Posterior cingulate gyrus (tissue), 11 donors: ENCODE measurements around the gene ACTG1.
A peak's percentile ranks its signal among the peaks of the same experiment; 100 is the strongest.

Experiments
- DNase-seq, 10 donors: peaks; one replicate each; pipeline versions ENCODE4 v3.0.0 to v3.0.0-alpha.2; 2020 to 2021; ENCODE audit warnings: mixed read lengths in 3 of 10
- intact Hi-C: fragments of 100-400 bp; cut with DNase I; formaldehyde crosslinking; loops from one replicate; pipeline ENCODE4 v1.15.1; 2023

ACTG1 gene

DNA sequence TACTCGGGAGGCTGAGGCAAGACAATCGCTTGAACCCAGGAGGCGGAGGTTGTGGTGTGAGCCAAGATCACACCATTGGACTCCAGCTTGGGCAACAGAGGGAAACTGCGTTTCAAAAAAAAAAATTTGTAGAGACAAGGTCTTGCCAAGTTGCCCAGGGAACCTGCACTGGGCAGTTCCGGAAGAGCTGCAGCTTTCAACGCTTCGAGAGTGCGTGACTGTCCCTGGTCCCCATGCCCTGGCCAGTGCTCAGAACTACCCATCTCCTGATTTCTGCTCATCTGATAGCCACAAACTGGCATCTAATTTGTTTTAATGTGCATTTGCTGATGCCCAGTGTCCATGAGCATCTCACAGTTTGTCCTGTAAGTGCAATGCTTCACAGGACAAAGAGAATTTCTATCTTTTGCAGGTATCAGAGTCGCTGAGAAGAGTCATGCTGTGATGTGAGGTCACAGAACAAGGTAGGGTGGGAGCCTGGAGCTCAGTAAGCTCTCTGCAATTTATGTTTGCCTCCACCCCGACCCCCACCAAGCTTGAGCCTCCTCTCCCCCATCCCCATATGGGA lies 3.9 kb downstream of the ACTG1 start:
- intact Hi-C loops: no loop called here
- peak in 3 of 10 donors; percentile 16 to 78 (median 54) for DNase-seq

GRCh38 chr17:81503619-81504018 lies 9.0 kb downstream of the ACTG1 start:
- no peak for DNase-seq
- intact Hi-C loops: no loop called here

- intact Hi-C loops: no loop called here
- DNase-seq: peak in 1 of 10 donors; percentile 55
These were observed 10.1 kb downstream of the ACTG1 start for GRCh38 chr17:81502471-81503017.

- intact Hi-C loops: no loop called here
These were observed 12.6 kb downstream of the ACTG1 start for GRCh38 chr17:81500047-81500446.

GRCh38 chr17:81499601-81499970 lies 13.0 kb downstream of the ACTG1 start:
- DNase-seq: no peak
- intact Hi-C loops: no loop called here

More at GRCh38 chr17:81500047-81500446, 12.6 kb downstream of the ACTG1 start:
- DNase-seq: no peak

DNA sequence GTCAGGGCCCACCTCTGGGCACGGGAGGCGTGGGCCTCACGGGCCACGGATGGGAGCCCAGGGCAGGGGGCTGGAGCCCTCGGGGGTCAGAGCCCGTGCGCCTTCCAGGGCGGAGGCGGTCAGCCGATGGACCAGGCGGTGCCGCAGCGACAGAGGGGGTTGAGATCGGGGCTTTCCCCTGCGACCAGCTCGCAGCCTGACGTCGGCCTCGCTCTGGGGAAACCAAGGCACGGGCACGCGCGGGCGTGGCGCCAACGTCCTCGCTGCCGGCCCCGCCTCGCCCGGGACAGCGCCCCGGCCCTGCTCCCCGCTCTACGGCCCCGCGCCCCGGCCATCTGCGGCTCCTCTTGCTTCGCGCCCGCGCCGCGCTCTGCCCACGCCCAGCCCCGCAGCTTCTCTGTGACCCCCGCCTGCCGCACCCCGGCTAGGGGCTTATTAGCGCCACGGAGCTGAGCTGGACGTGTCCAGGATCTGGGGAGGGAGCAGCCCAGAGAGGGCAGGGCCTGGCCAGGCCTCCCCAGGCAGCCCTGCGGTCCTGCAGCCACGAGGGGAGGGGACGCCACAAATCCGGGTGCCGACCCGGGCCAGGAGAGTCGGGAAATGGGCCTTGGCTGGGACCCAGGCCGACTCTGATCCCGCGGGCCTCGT lies 13.5 kb downstream of the ACTG1 start:
- intact Hi-C loops: no loop called here
- no peak for DNase-seq

- intact Hi-C loops: no loop called here
- peak in 7 of 10 donors; percentile 66 to 95 (median 78) for DNase-seq
These were observed 17.8 kb downstream of the ACTG1 start for GRCh38 chr17:81494626-81495377.

DNA sequence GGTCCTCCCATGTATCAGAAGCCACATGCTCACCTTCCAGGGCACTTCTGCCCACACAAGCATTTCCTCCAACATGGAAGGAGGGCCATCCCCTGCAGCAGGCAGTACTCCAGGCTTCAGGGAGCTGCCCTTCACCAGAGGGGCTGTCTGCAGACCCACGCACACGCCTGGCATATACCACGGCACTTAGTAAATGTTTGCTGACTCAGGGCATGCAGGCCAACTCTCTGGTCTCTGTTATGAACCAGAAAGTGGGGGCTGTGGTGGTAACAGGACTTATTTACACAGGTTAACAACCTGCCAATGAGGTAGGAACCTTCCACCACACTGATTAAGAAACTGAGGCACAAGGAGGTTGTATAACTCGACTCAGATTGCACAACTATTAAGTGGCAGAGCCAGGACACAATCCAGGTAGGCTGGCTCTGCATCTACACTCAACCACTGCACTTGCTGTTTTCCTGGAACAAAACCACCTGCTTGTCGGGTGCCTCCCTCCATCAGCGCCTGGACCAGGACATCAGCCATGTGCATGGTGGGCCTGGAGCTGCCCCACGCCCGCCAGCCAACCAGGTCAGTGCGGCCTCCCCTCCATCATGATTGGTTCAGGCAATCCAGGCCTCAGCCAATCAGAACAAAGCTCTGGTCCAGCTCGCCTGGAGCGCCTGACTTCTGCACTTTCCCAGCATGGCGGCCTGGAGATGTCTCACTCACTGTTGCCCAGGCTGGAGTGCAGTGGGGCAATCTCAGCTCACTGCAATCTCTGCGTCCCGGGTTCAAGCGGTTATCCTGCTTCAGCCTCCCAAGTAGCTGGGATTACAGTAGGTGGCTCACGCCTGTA lies 19.2 kb downstream of the ACTG1 start:
- intact Hi-C loops: no loop called here
- DNase-seq: no peak

DNA sequence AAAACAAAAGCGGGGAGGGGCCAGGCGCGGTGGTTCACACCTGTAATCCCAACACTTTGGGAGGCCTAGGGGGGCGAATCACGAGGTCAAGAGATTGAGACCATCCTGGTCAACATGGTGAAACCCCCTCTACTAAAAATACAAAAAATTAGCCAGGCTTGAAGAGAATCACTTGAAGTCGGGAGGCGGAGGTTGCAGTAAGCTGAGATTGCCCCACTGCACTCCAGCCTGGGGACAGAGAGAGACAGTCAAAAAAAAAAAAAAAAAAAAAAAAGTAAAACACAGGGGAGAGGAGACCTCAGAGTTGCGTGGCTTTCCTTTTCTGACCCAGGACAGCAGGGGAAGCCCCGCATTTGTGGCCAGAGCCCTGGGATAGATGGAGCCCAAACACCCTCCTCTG lies 19.9 kb downstream of the ACTG1 start:
- DNase-seq: no peak
- intact Hi-C loops: no loop called here

GRCh38 chr17:81492202-81492601 lies 20.4 kb downstream of the ACTG1 start:
- no peak for DNase-seq
- intact Hi-C loops: no loop called here

GRCh38 chr17:81491761-81492160 lies 20.8 kb downstream of the ACTG1 start:
- no peak for DNase-seq
- intact Hi-C loops: no loop called here

- intact Hi-C loops: no loop called here
- DNase-seq: no peak
These were observed 21.4 kb downstream of the ACTG1 start for GRCh38 chr17:81491181-81491581.

DNA sequence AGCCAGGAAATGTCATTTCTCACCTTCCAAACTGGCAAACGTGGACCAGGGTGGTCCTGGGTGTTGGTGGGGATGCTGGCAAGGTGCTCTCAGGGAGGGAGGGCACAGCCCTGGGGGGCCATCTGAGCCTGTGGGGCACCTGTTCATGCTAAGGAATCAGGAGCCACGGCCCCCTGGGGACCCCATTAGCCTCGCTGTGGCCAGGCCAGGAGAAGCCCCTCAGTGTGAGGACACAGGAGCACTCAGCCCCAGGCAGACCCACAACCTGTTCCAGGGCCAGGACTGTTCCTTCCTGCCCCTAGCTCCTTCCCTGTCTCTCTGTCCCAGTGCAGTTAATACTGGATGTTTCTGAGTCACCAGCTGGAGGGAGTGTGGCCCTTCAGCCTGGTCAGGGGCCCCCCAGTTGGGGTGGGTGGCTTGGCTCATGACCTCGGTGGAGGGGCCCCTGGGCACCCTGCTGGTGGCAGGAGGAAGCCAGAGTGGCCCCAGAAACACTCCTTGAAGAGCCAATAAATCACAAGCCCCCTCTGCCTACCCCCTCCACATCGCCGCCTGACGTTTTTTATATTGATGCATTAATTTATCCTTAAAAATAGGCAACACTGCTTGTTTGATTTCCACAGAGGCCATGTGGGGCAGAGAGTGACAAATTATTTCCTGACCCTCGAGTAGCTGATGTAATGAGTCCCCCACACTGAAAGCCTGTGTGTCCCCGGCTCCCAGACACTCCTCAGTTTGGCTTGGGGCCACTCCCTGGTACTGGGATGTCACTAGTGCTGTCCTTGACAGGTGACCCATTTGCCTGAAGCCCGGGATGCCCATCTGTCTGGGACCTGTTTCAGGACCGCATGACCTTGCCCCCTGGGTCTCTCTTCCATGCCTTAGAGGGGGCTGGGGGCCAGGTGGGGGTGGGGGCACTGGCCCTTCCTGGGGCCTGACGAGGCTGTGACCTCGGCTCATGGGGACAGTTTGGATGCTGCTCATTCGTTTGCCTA lies 22.3 kb downstream of the ACTG1 start:
- no peak for DNase-seq
- intact Hi-C loops: no loop called here

DNA sequence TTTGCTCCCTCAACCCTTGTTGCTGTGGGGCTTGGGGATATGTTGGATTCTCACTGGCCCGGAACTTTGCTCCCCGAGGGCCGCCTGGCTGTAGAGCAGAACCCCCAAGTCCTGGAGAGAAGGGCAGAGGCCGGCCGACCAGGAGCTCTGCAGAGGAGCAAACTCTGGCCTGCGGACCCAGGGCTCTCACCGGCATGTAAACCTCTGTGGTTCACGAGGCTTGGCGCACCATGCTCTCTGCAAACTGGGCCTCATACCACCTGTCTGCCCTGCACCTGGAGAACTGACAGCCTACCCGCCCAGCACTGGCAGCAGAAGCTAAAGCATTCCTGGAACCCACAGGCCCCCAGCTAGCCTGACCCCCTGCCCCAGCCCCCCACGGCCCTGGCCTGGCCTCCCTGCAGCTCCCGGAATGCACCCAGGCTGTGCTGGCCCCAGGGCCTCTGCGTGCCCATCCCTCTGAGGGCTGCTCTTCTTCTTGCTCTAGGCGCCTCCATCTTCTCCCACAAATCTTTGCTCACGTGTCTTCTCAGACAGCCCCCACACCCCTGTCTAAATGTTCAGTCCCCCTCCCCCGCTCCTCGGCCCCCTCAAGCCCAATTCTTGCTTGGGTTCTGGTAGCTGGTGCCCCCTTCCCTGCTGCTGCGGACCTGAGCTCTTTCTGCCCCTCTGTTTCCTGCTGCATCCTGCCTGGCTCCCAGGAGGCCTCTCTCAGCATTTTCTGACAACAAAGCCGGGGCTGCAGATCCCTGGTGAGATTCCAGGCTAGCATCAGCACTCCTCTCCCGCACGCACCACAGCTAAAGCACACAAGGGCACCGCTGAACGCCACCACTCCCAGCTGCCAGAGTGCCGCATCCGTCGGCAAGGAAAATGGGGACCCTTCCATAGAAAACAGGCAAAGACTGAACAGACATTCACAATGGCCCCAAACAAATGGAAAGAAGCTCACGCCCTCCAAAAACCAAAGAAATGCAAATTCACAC lies 23.3 kb downstream of the ACTG1 start:
- intact Hi-C loops: no loop called here
- DNase-seq: peak in 1 of 10 donors; percentile 72

DNA sequence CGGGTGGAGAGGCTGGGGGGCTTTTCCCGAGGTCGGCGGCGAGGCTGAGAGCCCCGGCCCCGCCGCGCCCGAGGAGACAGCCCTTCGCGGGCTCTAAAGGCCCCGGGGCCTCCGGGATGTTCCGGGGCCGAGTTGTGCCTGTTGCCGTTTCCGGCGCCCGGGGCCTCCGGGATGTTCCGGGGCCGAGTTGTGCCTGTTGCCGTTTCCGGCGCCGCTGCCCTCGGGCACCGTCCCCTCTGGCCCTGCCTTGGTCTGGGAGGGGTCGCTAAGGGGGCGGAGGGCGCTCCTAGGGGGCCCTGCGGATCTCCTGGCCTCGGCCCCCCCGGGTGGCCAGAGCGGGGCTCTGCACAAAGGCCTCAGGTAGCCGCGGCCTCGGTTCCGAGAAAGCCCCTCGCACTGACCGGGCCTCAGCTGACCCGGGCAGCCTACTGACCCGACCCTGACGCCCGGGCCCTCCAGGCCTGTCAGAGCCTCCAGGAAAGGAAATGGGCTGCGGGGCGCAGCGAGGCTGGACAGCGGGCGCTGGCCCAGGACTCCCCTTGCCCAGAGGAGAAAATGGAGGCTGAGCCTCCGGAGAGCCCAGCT lies 24.2 kb downstream of the ACTG1 start:
- intact Hi-C loops: no loop called here
- DNase-seq: peak in 1 of 10 donors; percentile 82

DNA sequence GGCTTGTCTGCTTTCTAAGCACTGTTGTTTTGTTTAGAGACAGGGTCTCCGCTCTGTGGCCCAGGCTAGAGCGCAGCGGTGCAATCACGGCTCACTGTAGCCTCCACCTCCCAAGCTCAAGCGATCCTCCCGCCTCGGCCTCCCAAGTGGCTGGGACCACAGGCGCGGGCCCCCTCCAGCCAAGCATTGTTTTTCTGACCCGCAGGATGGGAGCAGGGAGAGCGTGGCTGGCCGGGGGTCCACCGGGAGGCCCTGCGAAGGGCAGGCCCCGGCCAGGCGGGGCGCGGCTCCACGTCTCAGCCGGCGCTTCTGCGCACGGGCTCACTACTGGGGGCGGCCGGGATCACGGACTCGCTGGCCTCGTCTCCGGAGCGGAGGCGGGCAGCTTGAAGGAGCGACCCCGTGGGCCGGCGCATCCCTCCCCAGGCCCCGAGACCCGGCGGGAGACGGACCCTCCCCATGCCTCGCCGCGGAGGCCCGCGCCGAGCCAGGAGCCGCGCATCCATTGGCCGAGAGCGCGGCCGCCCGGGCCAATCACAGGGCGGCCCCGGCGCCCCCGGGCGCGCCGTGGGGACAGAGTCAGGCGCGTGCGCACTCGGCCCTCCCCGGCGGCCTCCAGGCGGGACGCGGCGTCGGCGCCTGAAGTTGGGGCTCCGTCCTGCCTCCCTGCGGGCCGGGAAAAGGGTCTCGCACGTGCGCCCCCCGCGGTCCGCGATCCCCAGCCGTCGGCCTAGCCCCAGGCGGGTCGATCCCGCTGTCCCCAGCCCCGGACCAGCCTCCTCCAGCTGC lies 24.9 kb downstream of the ACTG1 start:
- DNase-seq: peak; percentile 62 to 96 (median 76)
- intact Hi-C loops: no loop called here

DNA sequence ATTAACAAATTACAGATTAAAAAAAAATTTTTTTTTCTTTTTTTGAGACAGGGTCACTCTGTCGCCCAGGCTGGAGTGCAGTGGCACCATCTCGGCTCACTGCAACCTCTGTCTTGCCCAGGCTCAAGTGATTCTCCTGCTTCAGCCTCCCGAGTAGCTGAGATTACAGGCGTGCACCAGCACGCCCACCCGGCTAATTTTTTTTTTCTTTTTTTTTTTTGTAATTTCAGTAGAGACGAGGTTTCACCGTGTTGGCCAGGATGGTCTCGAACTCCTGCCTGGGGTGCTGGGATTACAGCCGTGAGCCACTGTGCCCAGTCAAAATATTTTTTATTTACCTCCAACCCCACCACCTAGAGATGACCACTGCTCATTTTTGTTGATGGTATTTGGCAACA lies 25.5 kb downstream of the ACTG1 start:
- intact Hi-C loops: no loop called here
- no peak for DNase-seq
